Astrocyte (in vitro differentiated cells and primary cell): ENCODE measurements around the gene ANTXR1. TPM values are rescaled to one million over a fixed set of nuclear protein-coding genes. Genes with fewer than 3 reads are reported as not detected.

Experiments
- DNase-seq: peaks from one replicate; pipeline ENCODE4 v3.0.0-alpha.2; 2010; ENCODE audit warnings: low read depth
- FAIRE-seq: peaks from 2 replicates; lab custom pipeline; 2011; peaks lifted over from hg19 to GRCh38; lab: Jason Lieb, UNC
- H2AFZ ChIP-seq: 2 replicates; pipeline ENCODE4 v1.6.0; 2012; ENCODE audit warnings: low read depth, low read length, inconsistent platforms
- H3K27ac ChIP-seq: 2 replicates; pipeline ENCODE4 v1.5.1; 2011; ENCODE audit warnings: low read depth, low read length, inconsistent platforms
- H3K27me3 ChIP-seq: 2 replicates; pipeline ENCODE4 v1.6.0; 2011; ENCODE audit warnings: low read length, inconsistent platforms; ENCODE audit not compliant: insufficient read depth
- H3K36me3 ChIP-seq: 2 replicates; pipeline ENCODE4 v1.5.1; 2011; ENCODE audit warnings: low read length, inconsistent platforms; ENCODE audit not compliant: insufficient read depth
- H3K4me1 ChIP-seq: 2 replicates; pipeline ENCODE4 v1.5.1; 2011; ENCODE audit warnings: low read length, inconsistent platforms; ENCODE audit not compliant: insufficient read depth
- H3K4me2 ChIP-seq: 2 replicates; pipeline ENCODE4 v1.6.0; 2012; ENCODE audit warnings: low read length, inconsistent platforms
- H3K4me3 ChIP-seq: 2 replicates; pipeline ENCODE4 v1.5.1; 2011; ENCODE audit warnings: low read depth, mild to moderate bottlenecking, low read length, inconsistent platforms; ENCODE audit not compliant: insufficient read depth
- H3K79me2 ChIP-seq: 2 replicates; pipeline ENCODE4 v1.6.0; 2012; ENCODE audit warnings: mild to moderate bottlenecking, low read length, inconsistent platforms; ENCODE audit not compliant: insufficient read depth
- H3K9ac ChIP-seq: 2 replicates; pipeline ENCODE4 v1.6.0; 2012; ENCODE audit warnings: mild to moderate bottlenecking, low read length, inconsistent platforms
- H3K9me3 ChIP-seq: 2 replicates; pipeline ENCODE4 v1.5.1; 2012; ENCODE audit warnings: low read depth, mild to moderate bottlenecking, low read length, inconsistent platforms; ENCODE audit not compliant: insufficient read depth
- H4K20me1 ChIP-seq: 2 replicates; pipeline ENCODE4 v1.6.0; 2012; ENCODE audit warnings: low read length, inconsistent platforms; ENCODE audit not compliant: insufficient read depth
- H3K27ac Mint-ChIP-seq: one replicate; pipeline ENCODE4 v1.8.0; 2021; ENCODE audit warnings: mild to moderate bottlenecking, mixed read lengths; ENCODE audit not compliant: unreplicated experiment
- H3K27me3 Mint-ChIP-seq: one replicate; pipeline ENCODE4 v1.8.0; 2021; ENCODE audit warnings: low read depth, mixed read lengths; ENCODE audit not compliant: unreplicated experiment
- H3K36me3 Mint-ChIP-seq: one replicate; pipeline ENCODE4 v1.8.0; 2021; ENCODE audit warnings: low read depth, mixed read lengths; ENCODE audit not compliant: unreplicated experiment
- H3K4me1 Mint-ChIP-seq: one replicate; pipeline ENCODE4 v1.8.0; 2021; ENCODE audit warnings: low read depth, mixed read lengths; ENCODE audit not compliant: unreplicated experiment
- H3K4me3 Mint-ChIP-seq: one replicate; pipeline ENCODE4 v1.8.0; 2021; ENCODE audit warnings: mild to moderate bottlenecking, moderate library complexity, mixed read lengths; ENCODE audit not compliant: unreplicated experiment
- H3K9me3 Mint-ChIP-seq: one replicate; pipeline ENCODE4 v1.8.0; 2021; ENCODE audit warnings: mild to moderate bottlenecking, mixed read lengths; ENCODE audit not compliant: unreplicated experiment
- EZH2 ChIP-seq: IDR thresholded peaks from 2 replicates; pipeline ENCODE4 v1.6.1; 2012; ENCODE audit warnings: mild to moderate bottlenecking, low read length, inconsistent platforms; ENCODE audit not compliant: insufficient read depth
- total RNA-seq: library from RNA; stranded (reverse); gene quantifications from 2 replicates; pipeline ENCODE4 v1.2.1, GENCODE V29; 2021
- TF ChIP-seq, protein P1 (sequence below): IDR thresholded peaks from 2 replicates; pipeline ENCODE4 v1.5.1; 2011; ENCODE audit warnings: low read depth, mild to moderate bottlenecking, inconsistent platforms, low read length, moderate library complexity; ENCODE audit not compliant: insufficient read depth

ANTXR1 gene
- total RNA-seq, 1 donor from 2014 or later: 67.8 TPM

DNA sequence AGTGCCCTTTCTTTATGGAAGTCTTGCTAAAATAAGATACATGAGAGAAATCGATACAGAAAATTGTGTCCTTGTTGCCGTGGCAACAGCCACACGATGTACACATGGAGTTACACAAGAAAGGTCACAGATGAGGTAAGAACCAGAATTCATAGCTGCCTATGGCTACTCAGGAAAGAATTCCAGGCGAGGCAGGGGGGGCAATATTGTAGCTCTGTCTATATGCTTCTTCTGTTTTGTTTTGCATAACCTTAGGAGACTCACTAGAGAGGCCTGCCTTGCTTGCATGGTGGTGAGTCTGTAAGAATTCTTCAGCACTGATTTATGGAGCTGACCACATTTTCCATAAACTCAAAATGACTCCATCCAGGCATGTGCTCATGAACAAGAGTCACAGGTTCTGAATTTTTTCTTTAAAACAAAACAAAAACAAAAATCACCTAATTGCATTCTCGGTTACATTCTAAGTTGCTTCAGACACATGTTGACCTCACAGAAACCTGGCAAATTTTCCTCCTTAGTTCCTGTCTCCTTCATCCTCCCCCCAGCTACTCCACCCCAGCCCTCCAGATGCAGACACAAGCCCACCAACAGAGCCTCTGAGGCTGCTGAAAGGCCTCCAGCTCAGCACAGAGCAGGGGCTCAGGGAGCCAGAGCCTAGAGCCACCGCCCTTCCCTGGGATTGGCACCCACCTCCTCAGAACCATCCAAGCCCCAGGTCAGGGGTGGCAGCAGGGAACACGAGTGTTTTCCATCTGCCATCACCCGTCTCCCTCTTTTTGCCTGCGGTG lies 183.5 kb downstream of the ANTXR1 start:
- peak overlapping the region; percentile 82 for H3K27ac Mint-ChIP-seq
- H2AFZ ChIP-seq: no peak overlapping the region
- peak; percentile 88 for DNase-seq

DNA sequence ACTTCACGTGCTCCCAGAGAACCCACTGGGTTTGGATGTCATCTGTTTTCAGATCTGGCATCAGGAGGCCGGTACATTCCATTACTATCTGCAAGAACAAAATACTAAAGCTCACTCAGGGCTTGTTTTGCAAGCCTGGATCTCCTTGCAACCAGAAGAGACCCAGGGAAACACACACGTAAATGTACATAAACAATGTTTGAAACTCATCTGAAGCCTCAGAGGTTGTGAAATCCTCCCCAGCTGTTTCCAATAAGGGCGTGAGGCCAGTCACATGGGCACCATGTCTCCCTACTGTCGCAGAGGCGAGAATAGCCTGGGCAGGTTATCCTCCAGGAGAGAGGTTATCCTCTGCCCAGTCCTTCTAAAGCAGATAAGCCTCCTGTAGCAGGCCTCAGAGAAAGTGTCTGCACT lies 187.1 kb downstream of the ANTXR1 start:
- TF ChIP-seq, protein P1, sequence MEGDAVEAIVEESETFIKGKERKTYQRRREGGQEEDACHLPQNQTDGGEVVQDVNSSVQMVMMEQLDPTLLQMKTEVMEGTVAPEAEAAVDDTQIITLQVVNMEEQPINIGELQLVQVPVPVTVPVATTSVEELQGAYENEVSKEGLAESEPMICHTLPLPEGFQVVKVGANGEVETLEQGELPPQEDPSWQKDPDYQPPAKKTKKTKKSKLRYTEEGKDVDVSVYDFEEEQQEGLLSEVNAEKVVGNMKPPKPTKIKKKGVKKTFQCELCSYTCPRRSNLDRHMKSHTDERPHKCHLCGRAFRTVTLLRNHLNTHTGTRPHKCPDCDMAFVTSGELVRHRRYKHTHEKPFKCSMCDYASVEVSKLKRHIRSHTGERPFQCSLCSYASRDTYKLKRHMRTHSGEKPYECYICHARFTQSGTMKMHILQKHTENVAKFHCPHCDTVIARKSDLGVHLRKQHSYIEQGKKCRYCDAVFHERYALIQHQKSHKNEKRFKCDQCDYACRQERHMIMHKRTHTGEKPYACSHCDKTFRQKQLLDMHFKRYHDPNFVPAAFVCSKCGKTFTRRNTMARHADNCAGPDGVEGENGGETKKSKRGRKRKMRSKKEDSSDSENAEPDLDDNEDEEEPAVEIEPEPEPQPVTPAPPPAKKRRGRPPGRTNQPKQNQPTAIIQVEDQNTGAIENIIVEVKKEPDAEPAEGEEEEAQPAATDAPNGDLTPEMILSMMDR: no peak
- no peak for TF ChIP-seq EZH2
- Histone ChIP-seq H3K4me3 (no peak overlapping the region), H2AFZ (no peak overlapping the region), H3K9ac (no peak overlapping the region), H3K36me3 (no peaks in the 10 kb centered on the region), H3K27me3 (no peaks in the 10 kb centered on the region), H3K4me1 (peaks cover 8% of the 10 kb centered on the region), H3K27ac (no peak overlapping the region), H3K9me3 (no peaks in the 10 kb centered on the region), H3K79me2 (no peaks in the 10 kb centered on the region), H3K4me2 (no peak overlapping the region), H4K20me1 (no peaks in the 10 kb centered on the region)
- Mint-ChIP-seq H3K27me3 (no peaks in the 10 kb centered on the region), H3K4me1 (peaks cover 4% of the 10 kb centered on the region), H3K4me3 (no peak overlapping the region), H3K27ac (no peak overlapping the region), H3K9me3 (no peaks in the 10 kb centered on the region), H3K36me3 (peaks cover 13% of the 10 kb centered on the region)
- no peak for FAIRE-seq
- DNase-seq: no peak

More for the DNA sequence above, 183.5 kb downstream of the ANTXR1 start:
- Mint-ChIP-seq H3K36me3 (peaks cover 29% of the 10 kb centered on the region), H3K4me1 (peaks cover 4% of the 10 kb centered on the region), H3K27me3 (no peaks in the 10 kb centered on the region), H3K9me3 (no peaks in the 10 kb centered on the region), H3K4me3 (no peak overlapping the region)
- Histone ChIP-seq H3K9me3 (no peaks in the 10 kb centered on the region), H3K4me2 (peak overlapping the region; percentile 10), H3K4me1 (peaks cover 8% of the 10 kb centered on the region), H3K27me3 (no peaks in the 10 kb centered on the region), H3K27ac (peak overlapping the region; percentile 89), H3K9ac (peak overlapping the region; percentile 69), H3K4me3 (no peak overlapping the region), H3K36me3 (peaks cover 9% of the 10 kb centered on the region), H3K79me2 (no peaks in the 10 kb centered on the region), H4K20me1 (no peaks in the 10 kb centered on the region)
- FAIRE-seq: peak; percentile 13
- TF ChIP-seq, protein P1: no peak
- TF ChIP-seq EZH2: no peak

DNA sequence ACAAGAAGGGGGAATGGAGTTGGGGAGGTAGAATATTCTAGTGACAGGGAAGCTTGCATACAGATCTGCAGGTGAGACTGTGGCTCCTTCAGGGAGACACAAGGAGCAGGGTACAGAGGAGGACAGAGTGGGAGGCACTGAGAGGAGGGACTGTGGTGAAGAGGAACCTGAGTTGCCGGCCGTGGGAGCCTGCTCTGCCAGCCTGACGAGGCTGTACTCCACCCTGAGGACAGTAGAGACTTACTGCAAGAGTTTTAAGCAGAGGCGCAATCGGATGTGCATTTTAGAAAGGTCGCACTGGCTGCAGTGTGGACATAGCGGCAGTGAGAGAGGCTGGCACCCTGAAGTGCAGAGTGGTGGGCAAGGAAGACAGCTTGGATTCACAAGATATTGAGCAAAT lies 188.3 kb downstream of the ANTXR1 start:
- Histone ChIP-seq H2AFZ (no peak overlapping the region), H3K4me2 (no peak overlapping the region), H3K9ac (no peak overlapping the region), H3K9me3 (no peaks in the 10 kb centered on the region), H3K79me2 (no peaks in the 10 kb centered on the region), H3K27ac (no peak overlapping the region), H3K27me3 (no peaks in the 10 kb centered on the region), H3K4me1 (peaks cover 8% of the 10 kb centered on the region), H3K36me3 (no peaks in the 10 kb centered on the region), H4K20me1 (no peaks in the 10 kb centered on the region), H3K4me3 (no peak overlapping the region)
- H3K4me1 Mint-ChIP-seq: peaks cover 4% of the 10 kb centered on the region
- DNase-seq (no peak), FAIRE-seq (no peak)
- H3K36me3 Mint-ChIP-seq: peaks cover 10% of the 10 kb centered on the region
- H3K27ac Mint-ChIP-seq: no peak overlapping the region
- no peaks in the 10 kb centered on the region for H3K9me3 Mint-ChIP-seq
- H3K4me3 Mint-ChIP-seq: no peak overlapping the region
- no peaks in the 10 kb centered on the region for H3K27me3 Mint-ChIP-seq
- TF ChIP-seq, protein P1: no peak
- no peak for TF ChIP-seq EZH2
